NCI-H526 (cell line): ENCODE data around the gene PPT2.
"Not testable (repeated sequence)": the region's sequence is repeated elsewhere in the genome, so short reads cannot be mapped to it uniquely, and the experiment has no call there.

Source experiments
- DNase-seq, 2 experiments: peaks; one replicate each; lab custom pipeline; 2025; lab: John Stamatoyannopoulos, UW

PPT2 gene

DNA sequence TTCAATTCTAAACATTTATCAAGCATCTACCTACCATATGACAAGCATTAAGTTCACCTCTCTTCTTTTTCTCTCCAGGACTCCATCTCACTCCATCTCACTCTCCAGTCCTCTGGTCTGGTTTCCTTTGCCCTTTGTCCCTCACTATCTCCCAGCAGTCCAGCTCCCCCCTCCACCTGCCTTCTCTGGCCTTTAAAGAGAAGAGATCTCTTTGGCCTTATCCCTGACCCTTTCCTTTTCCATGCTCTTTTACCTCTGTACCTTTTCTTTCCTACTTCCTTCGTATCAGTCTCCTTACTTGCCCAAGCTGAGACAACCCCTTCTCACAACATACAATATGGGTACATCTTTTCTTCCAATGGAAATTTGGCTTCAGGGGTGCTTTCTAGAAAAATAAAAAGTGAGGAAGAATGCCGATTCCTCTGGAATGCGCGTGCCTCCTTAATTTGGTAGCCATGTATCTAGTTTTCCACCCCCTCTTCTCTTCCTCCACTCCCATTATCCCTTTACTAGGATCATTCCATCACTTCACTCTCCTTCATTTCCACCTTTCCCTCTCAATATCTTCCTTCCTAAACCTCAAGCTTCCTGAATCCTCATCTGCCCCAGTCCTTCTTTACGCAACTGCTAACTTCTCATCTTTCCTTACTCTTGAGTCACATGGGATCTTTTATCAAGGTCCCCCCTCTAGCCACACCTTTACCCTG lies 22.7 kb downstream of the PPT2 start:
- DNase-seq: peak in 1 of 2 experiments; percentile 35

DNA sequence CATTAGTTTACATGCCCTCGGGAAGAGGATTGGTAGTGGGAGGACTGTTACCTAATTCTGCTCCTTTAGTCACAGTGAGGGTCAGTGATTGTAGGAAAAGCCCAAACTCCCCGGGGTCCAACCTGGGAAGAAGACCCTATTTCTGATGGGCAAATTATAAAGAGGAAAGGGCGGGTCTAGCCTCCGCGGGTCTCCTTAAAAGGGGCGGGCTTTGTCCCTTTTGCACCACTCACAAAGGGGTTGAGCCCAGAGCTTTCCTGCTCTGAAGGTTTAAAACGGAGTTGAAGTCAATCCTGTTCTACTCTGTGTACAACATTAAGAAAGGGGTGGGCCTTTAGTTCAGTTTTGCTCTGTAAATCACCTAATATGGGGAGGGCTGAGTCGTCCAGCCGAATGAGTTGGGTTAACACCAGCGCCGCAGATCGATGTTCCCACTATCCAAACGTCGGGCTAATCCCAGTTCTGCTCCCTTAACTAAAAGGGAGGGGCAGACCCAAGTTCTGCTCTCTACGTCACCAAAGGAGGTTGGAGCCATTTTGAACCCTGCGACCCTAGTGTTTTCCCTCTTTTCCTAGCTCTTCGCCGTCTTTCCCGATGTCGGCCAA lies 23.3 kb downstream of the PPT2 start:
- DNase-seq: peak; percentile 77 to 85

DNA sequence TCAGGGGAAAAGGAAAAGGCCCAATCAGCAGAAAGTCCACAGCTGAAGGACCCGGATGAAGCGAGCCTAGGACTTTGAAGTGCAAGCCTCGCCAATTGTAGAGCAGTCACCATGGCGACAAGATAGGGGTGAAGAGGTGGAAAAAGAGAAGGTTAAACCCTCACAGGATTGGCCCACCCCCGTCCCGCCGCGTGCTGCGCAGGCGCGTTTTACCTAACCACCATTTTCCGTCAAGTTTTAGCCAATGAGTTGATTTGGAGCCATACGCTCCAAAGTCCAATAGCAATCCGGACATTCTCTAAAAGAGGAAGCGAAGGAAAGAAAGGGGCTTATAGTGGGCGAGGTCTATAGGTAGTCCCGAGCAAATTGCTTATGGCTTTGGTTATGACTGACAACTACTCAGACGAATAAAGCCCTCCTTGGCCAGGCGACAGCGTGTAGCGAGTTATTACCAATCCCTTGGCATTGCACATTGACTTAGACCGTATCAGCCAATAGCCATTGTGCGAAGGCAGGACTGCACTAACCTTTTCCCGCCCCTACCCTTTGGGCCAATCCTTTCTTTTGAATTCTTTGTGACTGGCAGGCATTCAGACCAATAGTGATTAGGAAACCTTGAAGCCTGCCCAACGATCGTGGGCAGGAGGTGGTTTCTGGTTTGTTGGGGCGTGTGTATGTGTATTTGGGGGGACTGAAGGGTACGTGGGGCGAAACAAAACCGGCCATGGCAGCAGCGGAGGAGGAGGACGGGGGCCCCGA lies 24.0 kb downstream of the PPT2 start, which contains the start of gene RNF5:
Gene RNF5, plus strand, starts transcription at position 618 of the 759 bp plus-strand sequence. Its CDS starts 107 bp downstream, at position 725.
- peak; percentile 99 to 100 for DNase-seq

DNA sequence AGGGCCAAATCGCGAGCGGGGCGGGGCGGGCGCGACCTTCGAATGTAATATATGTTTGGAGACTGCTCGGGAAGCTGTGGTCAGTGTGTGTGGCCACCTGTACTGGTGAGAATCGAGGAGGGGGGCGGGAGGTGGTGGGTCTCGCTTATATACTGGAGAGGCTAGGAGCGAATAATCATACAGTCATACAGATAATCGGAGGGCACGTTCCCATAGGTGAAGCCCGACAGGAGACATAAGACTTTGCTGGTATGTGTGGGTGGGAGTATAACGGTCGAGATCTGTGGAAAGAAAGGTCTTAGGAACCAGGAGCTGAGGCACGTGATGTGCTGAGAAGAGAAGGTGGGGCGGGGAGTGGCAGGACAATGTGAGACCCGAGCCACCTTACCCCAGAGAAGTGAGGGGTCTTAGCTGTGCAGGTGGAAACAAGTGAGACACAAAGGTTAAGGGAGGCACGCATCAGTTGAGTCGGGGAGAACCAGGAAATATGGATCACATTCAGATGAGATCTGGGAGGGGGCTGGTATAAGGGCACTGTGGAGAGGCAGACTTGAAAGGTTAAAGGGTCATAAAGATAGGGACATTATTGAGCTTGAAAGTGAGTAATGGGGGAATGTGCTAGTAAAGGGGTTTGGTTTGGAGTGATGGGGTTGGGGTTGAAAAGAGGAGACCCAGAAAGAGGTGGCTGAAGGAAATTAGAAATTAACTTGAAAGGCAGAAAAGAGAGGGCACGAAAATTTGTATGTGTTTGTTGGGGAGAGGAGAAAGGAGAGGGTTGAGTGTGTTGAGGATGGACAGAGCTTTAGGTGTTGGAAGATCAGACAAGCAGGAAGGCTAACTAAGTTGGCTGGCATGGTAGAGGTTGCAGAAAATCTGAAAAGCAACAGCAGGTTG lies 24.9 kb downstream of the PPT2 start:
- DNase-seq: no peak

DNA sequence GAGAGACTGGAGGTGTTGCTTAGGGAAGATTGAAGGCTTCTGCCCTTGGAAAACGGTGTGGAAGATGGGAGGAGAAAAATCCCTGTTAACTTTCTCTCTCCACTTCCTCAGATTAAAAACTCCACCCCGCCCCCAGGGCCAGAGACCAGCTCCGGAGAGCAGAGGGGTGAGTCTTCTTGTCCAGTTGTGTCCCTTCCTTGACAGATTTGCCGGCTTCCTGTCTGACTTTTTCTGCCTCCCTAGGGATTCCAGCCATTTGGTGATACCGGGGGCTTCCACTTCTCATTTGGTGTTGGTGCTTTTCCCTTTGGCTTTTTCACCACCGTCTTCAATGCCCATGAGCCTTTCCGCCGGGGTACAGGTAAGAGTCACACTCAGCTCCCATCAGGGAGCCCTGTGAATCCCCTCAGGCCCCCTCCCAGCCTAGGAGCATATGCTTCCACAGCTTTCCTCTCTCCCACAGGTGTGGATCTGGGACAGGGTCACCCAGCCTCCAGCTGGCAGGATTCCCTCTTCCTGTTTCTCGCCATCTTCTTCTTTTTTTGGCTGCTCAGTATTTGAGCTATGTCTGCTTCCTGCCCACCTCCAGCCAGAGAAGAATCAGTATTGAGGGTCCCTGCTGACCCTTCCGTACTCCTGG lies 25.9 kb downstream of the PPT2 start:
- no peak for DNase-seq

DNA sequence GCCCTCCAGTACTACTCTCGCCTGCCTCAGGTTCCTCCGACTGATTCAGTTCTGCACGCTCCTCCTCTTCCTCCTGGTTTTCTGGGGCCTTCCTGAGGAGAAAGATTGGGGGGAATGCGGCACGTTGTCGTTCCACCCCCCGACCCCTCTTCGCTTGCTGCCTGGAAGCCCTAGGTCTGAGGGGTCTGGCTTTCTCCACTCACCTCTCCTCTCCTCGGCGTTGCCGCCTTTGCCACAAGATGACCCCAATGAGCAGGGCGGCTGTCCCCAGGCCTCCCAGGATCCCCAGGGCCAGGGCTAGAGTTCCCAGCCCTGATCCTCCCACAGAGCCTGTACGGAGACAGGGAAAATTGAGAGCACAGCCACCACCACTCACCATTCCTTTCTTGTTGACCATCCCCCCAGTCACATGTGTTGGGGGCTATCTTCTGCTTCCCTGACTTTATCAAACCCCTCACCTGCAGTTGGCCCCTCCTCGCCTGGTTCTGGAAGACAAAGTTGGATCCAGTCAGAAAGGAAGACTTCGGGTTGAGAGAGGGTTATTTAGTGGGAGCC lies 27.3 kb downstream of the PPT2 start:
- DNase-seq: no peak

DNA sequence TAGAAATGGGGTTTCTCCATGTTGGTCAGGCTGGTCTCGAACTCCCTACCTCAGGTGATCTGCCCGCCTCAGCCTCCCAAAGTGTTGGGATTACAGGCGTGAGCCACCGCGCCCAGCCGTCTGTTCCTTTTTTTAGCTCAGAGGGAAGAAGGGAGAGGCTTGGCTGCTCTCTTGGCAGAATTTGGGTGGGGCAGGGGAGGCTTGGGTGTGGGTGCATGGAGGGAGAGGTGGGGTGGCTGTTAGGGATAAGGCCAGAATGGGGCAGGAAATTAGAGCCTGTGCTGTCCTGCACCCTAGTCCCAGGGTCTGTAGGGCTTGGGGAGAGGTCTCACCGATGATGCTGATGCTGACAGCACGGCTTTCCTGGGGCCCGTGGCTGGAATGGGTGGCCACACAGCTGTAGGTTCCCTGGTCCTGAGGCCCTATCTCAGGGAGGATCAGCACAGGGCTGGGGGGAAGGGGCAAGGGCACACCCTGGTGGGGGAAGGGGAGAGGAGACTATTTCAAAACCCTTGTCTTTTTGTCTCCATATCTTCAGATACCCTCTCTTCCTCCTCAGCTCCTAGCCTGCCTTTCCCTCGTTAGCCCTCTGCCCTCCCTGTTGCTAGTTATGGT lies 28.1 kb downstream of the PPT2 start:
- no peak for DNase-seq

DNA sequence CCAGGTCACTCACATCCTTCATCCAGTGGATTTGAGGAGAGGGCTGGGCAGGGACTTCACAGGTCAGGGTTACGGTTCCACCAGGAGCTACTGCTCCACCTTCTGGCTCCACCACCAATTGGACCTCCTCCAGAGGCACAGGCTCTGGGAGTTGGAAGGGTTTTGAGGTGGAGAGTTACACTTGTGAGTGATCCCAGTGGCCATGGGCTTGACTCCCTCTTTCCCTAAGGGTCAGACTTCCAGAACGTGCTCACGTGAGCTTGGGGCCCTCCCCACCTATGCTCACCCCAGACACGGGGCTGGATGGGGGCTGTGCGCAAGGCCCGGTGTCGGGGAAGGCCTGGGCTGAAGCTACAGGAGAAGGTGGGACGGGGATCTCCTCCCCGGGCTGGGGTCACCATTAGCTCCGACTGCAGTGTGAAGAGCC lies 28.6 kb downstream of the PPT2 start:
- DNase-seq: no peak

DNA sequence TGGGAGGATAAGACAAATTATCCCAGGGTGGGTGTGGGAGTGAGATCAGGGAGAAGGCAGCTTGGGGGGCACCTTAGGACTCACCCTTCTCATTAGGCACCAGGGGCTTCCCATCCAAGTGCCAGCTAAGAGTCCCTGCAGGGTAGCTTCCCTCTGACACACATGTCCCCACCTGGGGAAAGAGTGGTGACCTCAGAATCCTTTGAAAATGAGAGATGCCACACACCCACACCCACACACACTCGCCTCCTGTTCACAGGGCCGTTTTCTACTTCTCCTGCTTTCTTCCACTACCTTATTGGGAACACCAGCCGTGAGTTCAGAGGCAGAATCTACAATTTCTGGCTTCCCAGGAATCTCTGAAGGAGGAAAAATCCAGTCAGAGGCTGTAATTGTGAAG lies 29.1 kb downstream of the PPT2 start:
- no peak for DNase-seq

DNA sequence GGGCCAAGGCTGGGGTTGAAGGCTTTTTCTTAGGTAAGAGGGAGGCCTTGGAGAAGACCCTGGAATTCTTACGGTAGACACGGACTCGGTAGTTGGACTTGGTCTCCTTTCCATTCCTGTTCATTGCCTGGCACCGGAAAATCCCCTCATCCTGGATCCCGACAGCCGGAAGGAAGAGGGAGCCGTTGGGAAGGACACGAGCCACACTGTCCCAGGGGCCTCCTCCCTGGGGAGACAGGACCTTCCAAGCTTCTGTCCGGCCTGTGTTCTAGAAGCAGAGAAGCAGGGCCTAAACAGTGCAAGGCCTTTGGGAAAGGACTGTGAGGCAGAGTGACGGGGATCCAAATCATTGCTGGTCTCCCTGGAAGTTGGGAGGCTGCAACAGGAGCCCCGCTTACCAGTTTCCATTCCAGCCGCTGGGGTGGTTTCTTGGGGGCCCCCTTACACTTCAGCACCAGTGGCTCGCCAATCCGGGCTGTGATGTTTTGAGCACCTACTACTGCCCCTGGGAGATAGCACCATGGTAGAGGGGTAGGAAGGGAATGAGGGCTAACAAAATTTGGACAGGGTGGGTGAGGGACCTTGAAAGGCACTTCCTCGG lies 29.6 kb downstream of the PPT2 start:
- DNase-seq: no peak

DNA sequence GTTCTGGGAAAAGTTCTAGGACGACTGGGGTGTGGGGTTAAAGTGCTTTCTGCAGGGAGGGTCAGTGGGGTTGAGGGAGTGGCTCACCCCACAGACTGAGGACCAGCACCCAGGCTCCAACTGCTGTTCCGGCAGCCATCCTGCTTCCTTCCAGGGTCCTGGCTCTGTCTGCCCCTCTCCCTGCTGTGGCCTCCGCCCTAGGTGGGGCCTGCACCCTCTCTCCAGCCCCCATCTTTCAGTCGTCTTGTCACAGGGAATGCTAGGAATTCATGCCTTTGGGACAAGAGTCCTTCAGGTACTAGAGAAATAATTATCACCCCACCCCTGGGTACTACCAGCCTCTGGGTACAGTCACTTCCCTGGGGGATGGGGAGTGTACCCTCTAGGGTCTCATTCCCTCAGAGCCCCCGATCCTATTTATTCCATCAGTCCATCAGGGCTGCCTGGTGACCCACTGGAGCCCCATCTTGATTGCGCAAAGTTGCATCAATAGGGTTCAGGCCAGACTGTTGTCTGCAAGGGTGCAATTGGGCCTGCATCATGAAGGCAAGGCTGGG lies 30.2 kb downstream of the PPT2 start, which contains the start of gene AGER:
Gene AGER, minus strand, starts transcription at position 170 of the 557 bp plus-strand sequence. Its CDS starts 31 bp downstream, at position 139.
- DNase-seq: no peak

DNA sequence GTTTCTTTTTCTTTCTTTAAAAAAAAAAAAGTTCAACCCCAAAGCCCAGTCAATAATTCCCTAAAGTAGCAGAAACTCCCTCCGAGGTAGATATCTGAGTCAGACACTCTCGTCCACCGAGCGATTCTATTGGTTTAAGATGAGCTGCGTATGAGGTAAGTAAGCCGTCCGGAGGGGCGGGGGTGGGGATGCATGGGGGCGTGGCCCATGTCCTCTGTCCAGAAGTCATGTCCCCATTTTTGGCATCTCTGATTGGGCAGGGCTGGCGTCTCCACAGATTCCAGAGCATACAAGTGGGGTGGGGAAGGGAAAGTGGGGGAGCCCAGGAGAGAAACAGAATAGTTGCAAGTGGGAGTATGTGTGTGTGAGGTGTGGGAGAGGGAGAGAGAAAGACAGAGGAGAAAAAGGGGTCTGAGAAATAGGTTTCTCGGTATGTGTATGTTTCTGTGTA lies 31.8 kb downstream of the PPT2 start:
- peak in 1 of 2 experiments; percentile 35 for DNase-seq

DNA sequence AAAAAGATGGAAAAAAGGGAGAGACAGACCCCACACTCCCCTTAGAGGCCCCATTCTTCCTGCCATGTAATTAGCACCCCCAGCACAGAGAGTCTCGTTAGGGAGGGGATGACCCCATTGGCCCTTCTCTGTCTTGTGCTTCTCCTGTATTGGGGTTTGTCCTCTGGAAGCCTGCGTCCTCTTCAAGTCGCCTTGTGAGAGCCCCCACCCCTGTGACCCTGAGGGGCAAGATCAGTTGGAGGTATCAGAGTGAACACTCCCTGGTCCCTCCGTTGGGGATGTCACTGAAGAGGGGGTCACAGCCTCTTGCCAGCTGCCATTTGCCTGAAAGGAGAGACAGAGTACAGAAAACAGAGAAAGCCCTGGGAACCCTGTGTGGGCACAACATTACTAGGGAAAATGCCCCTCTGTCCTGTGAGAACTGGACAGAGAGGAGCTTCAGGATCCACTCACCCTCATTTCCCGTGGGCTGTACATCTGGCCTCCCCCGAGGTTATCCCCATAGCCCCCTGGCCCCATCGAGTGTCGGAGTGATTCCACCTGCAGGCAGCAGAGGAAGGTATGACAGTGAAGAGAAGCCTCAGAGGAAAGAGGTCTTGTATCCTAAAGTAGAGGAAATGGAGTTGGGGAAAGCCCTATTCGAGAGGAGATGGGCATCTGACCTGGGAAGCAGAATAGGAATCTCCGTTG lies 32.4 kb downstream of the PPT2 start:
- not testable (repeated sequence) for DNase-seq

DNA sequence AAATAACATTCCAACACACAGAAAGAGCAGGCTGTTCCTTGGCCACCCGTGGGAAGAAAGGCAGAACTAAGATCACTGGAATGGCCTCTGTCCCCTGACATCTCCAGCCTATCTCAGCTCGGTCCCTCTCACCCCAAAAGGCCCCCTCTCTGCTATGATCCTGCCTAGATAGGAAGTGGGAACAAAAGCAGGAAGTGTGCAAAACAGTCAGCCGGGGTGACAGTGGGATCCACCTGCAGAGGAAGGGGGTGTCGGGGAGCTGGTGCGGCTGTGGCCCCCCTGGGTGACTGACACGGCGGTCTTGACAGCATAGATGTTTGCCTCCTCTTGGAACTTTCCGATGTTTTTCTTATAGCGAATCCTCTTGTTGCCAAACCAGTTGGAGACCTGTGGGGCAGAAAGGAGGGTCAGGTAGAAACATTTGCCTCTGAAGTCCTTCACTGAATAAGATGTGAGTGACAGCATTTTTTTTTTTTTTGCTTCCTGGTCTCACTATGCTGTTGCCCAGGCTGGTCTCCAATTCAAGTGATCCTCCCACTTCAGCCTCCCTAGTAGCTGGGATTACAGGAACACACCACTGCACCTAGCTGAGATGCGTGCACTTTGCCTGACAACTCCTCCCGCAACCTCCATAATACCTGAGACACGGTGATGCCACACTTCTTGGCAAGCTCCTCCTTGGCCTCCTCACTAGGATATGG lies 33.2 kb downstream of the PPT2 start:
- DNase-seq: no peak

DNA sequence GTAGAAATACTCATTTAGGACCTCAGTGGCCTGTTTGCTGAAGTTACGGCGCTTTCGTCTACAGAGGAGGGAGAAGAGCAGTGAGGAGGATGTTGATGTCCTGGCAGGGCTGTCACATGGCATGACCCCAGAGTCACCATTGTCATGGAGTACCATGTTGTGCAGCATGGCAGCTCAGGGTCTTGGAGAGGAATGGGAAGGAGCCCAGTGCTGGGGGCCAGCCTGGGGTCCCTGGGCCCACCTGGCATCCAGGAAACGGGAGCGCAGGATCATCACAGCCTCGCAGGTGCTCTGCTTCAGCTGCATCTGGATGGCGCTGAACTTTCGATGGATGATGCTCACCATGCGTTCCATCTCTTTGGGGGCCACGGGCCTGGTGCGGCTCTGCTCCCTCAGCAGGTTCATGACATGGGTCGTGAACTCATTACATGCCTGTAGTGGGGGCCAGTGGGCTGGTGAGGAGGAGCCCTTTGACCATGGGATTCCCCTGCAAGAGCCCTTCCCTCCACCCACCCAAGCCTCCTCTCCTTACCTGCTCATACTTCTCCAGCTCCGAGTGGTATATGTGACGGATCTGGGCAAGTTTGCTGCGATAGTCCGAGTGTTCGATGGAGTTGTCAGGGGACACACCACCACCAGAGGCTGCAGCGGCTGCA lies 33.9 kb downstream of the PPT2 start:
- not testable (repeated sequence) for DNase-seq

DNA sequence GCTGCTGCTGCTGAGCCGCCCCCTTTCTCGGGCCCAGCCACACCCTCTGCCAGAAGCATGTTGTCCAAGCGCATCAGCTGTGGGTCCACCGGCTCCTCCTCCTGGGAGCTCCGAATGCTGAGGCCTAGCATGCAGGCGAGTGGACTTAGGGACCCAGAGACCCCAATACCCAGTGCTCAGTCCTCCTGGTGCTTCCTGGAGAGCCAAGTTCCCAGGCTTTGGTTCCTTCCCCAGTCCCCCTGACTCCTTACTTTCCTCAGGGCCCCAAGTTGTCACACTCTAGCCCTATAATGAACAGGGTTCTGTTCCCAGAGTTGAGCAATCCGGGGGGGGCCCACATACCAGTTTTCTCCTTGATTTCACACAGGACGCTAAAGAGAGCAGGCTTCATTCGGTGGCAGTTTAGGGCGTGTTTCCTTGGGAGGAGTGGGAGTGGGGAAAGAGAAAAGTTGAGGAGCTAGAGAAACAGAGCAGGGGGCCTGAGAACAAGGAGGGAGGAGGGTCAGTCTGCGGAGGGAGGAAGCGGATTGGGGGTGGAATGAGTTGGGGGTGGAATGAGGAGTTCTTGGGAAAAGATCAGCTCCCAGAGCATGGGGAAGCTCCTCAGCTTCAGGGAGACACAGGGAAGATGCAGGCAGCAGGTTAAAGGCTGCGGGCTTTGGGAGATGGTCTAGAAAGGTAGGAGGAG lies 34.6 kb downstream of the PPT2 start:
- DNase-seq: no peak

DNA sequence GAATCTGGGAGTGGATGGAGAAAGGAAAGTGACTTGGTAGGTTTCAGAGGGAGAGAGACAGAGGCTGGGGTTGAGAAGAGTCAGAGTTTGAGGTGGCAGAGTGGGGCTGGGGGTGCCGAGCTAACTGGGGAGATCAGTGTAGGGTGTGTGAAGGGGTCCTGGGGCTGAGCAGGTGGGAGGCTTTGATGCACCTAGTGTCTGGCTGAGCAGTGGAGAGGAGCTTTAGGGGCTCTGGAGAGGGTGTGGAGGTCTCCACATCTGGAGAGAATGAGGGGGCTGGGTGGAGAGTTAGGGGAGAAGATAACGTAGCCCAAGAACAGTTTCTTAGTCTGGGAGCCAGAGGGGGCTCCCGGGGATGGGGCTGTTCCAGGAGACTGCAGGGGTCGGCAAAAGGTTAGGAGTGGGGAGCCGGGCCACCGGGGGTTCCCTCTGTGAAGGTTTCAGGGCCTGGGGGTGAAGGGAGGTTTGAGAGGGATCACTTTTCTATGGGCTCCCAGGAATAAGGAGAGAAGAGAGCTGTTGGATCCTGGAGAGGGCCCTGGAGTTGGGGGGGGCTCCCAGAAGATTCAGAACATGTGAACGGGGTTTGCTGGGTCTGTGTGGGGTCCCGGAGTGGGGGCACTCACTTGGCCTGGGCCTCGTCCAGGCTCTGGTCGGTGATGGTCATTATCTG lies 35.3 kb downstream of the PPT2 start:
- no peak for DNase-seq
